ENCODE measurements around the gene TPRG1L. TPM values are rescaled to one million over a fixed set of nuclear protein-coding genes. Genes with fewer than 3 reads are reported as not detected.

TPRG1L gene
- total and polyA plus RNA-seq, 10 of the 15 experiments (the other 5 are each of a cell fraction or from before 2014, with no cell fraction given): 1.5 to 16.5 (median 8.0) TPM

DNA sequence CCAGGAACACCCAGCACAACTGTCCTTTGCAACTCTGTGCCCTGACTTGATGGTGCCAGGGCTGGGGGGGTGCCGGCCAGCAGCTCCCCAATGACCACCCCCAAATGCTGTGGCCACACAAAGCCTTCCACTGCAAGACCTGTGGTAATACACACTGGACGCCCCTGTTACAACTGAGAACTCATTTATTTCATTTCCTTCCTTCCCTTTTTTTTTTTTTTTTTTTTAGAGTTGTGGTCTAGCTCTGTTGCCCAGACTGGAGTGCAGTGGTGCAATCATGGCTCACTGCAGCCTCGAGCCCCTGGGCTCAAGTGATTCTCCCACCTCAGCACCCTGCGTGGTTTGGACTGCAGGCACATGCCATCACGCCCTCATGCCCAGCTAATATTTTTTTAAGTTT lies 52.7 kb downstream of the TPRG1L start:
- ChIA-PET POLR2A (interaction anchor here (0.6 to 3.9 kb wide), 7 partner anchors 9 to 29 kb away, joined by 3 to 71 read pairs (median 8); partner anchors contain the start of genes TP73 and WRAP73), SMC1A (ENCODE audit: uncharacterized antibody, unreplicated experiment) (interaction anchor here (1.3 to 3.2 kb wide), 5 partner anchors 12 to 47 kb away, joined by 3 to 54 read pairs (median 9); partner anchors contain the start of genes TP73 and WRAP73), CTCF (interaction anchor here (1.1 to 3.8 kb wide), 9 partner anchors 11 to 58 kb away, joined by 3 to 63 read pairs (median 7); partner anchors contain the start of genes TP73 and WRAP73), RAD21 (ENCODE audit: unreplicated experiment) (interaction anchor here (0.6 to 3.8 kb wide), 13 partner anchors 11 to 1092 kb away, joined by 3 to 80 read pairs (median 5); partner anchors contain the start of genes TP73 and WRAP73)
- H3K9ac ChIP-seq (ENCODE audit: control insufficient read depth, insufficient read depth, low read length): peak overlapping the region; percentile 49; the same call in 1 of the 2 replicates
- BruUV-seq (replicated peaks): no TSS peak
- no peak overlapping the region for H2AFZ ChIP-seq (ENCODE audit: control insufficient read depth, low read depth, low read length)
- peak overlapping the region; percentile 31; the same call in 1 of the 2 replicates for H3K4me3 ChIP-seq
- H3K27me3 ChIP-seq (replicated peaks in 1 of 2; ENCODE audit: control insufficient read depth in 2 of 2, insufficient read depth in 2 of 2, low read length in 1 of 2): no peaks in the 10 kb centered on the region
- H3K4me2 ChIP-seq (ENCODE audit: control insufficient read depth, insufficient read depth): peak overlapping the region; percentile 92
- no peak for DNase-seq (ENCODE audit: low read depth, low spot score)
- intact Hi-C loops (cut with micrococcal nuclease; ENCODE audit: unreplicated experiment): loop anchor here (1.0 kb wide), 2 partner anchors 10 to 21 kb away; no protein-coding TSS in a partner anchor
- peaks cover 0 to 17% of the 10 kb centered on the region in 2 experiments; a peak in 3 of 4 replicates for H3K36me3 ChIP-seq (ENCODE audit: control insufficient read depth in 2 of 2, insufficient read depth in 2 of 2, low read length in 1 of 2)
- no peaks in the 10 kb centered on the region for H3K9me3 ChIP-seq (replicated peaks; ENCODE audit: control insufficient read depth, insufficient read depth, low read length)
- peaks cover 71% of the 10 kb centered on the region for H3K4me1 ChIP-seq (ENCODE audit: control insufficient read depth, insufficient read depth, low read length)
- in situ Hi-C loops (cut with MboI): no loop called here
- H4K20me1 ChIP-seq (ENCODE audit: control insufficient read depth, insufficient read depth): no peaks in the 10 kb centered on the region; the same call in 1 of the 2 replicates
- peaks cover 67% of the 10 kb centered on the region for H3K79me2 ChIP-seq (ENCODE audit: control insufficient read depth, insufficient read depth, low read length)
- H3K27ac ChIP-seq (ENCODE audit: control insufficient read depth, insufficient read depth): peak overlapping the region; percentile 89
- TF ChIP-seq SUPT20H (IDR thresholded peaks at IDR 0.05; ENCODE audit: borderline replicate concordance, control insufficient read depth, low read depth, low read length) (no peak), BHLHE40 (IDR thresholded peaks at IDR 0.05; ENCODE audit: borderline replicate concordance in 1 of 2, low read depth in 2 of 2, low read length in 1 of 2) (peak in 1 of 2 experiments; percentile 27; a peak in 1 of 4 replicates), SMAD5 (IDR thresholded peaks at IDR 0.05; ENCODE audit: low read depth) (peak; percentile 13; the same call in 1 of the 2 replicates), ZNF384 (IDR thresholded peaks at IDR 0.05; ENCODE audit: borderline replicate concordance, low read depth, low read length) (peak; percentile 65; the same call in 1 of the 2 replicates)
- FAIRE-seq: peak; percentile 81
- WGBS (ENCODE audit: insufficient coverage, insufficient replicate concordance, low lambda C conversion rate, missing lambda C conversion rate): 2% methylated on average over 5 of the region's 5 CpGs
- peak; percentile 0 for ATAC-seq

Data from GM12878 (cell line).